CD4-positive, CD25-positive, alpha-beta regulatory T cell (primary cell): Measurements from ENCODE around the gene MYO9B. TPM values are rescaled to one million over a fixed set of nuclear protein-coding genes. Genes with fewer than 3 reads are reported as not detected.
"Not testable (repeated sequence)": the region's sequence is repeated elsewhere in the genome, so short reads cannot be mapped to it uniquely, and the experiment has no call there.

Experiments used
- ATAC-seq, 2 donors: fragments of 150-1000 bp; cut with Tn5 transposase; one replicate each; pipeline ENCODE4 v1.10.0; 2021; ENCODE audit warnings: low read depth in 2 of 2, moderate number of reproducible peaks in 2 of 2, moderate library complexity in 1 of 2
- DNase-seq, 3 donors: peaks; one replicate each; pipeline versions ENCODE4 v3.0.0 to v3.0.0-alpha.2; 2012 to 2022; ENCODE audit warnings: mixed read lengths in 1 of 3
- H3K27ac ChIP-seq: one replicate; pipeline ENCODE4 v1.7.0; 2013; ENCODE audit warnings: mild to moderate bottlenecking, low read length; ENCODE audit not compliant: insufficient read depth, poor library complexity, severe bottlenecking
- H3K27me3 ChIP-seq: one replicate; pipeline ENCODE4 v1.7.0; 2013; ENCODE audit warnings: low read length; ENCODE audit not compliant: control insufficient read depth, insufficient read depth
- H3K36me3 ChIP-seq: one replicate; pipeline ENCODE4 v1.7.0; 2013; ENCODE audit warnings: mild to moderate bottlenecking, low read length, moderate library complexity; ENCODE audit not compliant: control insufficient read depth, insufficient read depth
- H3K4me1 ChIP-seq: 2 replicates; pipeline ENCODE4 v1.7.0; 2013; ENCODE audit warnings: mild to moderate bottlenecking, low read length; ENCODE audit not compliant: insufficient read depth, control insufficient read depth, poor library complexity, severe bottlenecking
- H3K4me3 ChIP-seq: one replicate; pipeline ENCODE4 v1.7.0; 2013; ENCODE audit warnings: low read depth, mild to moderate bottlenecking, low read length, moderate library complexity
- H3K9me3 ChIP-seq, 2 experiments: 1 replicate in 1 of 2; 2 replicates in 1 of 2; pipeline ENCODE4 v1.7.0; 2013; ENCODE audit warnings: low read length in 2 of 2, mild to moderate bottlenecking in 1 of 2, moderate library complexity in 1 of 2; ENCODE audit not compliant: control insufficient read depth in 2 of 2
- H3K27ac Mint-ChIP-seq, 3 donors: one replicate each; pipeline ENCODE4 v1.8.0; 2020 to 2022; ENCODE audit warnings: mild to moderate bottlenecking in 3 of 3, mixed read lengths in 3 of 3, moderate library complexity in 2 of 3
- H3K27me3 Mint-ChIP-seq: one replicate; pipeline ENCODE4 v1.8.0; 2022; ENCODE audit warnings: mild to moderate bottlenecking, mixed read lengths
- H3K36me3 Mint-ChIP-seq: one replicate; pipeline ENCODE4 v1.8.0; 2020; ENCODE audit warnings: mixed read lengths
- H3K4me1 Mint-ChIP-seq, 4 donors: one replicate each; pipeline ENCODE4 v1.8.0; 2020 to 2022; ENCODE audit warnings: mixed read lengths in 4 of 4, mild to moderate bottlenecking in 1 of 4
- H3K4me3 Mint-ChIP-seq, 4 donors: one replicate each; pipeline ENCODE4 v1.8.0; 2020 to 2022; ENCODE audit warnings: mild to moderate bottlenecking in 4 of 4, mixed read lengths in 4 of 4, moderate library complexity in 3 of 4
- H3K9me3 Mint-ChIP-seq, 7 donors: one replicate each; pipeline ENCODE4 v1.8.0; 2020 to 2022; ENCODE audit warnings: mixed read lengths in 7 of 7, mild to moderate bottlenecking in 3 of 7, moderate library complexity in 2 of 7
- polyA plus RNA-seq, 4 donors: library from polyadenylated mRNA; unstranded; fragments of 300-500 nt; fragmentation: Illumina TruSeq; gene quantifications; one replicate each; pipeline ENCODE4 v1.2.3, GENCODE V29; 2021
- total RNA-seq: library from RNA; stranded (reverse); gene quantifications from one replicate; pipeline ENCODE4 v1.2.3, GENCODE V29; 2022

MYO9B gene
- total and polyA plus RNA-seq, 5 donors from 2014 or later = 3.4 to 252 (median 6.1) TPM

DNA sequence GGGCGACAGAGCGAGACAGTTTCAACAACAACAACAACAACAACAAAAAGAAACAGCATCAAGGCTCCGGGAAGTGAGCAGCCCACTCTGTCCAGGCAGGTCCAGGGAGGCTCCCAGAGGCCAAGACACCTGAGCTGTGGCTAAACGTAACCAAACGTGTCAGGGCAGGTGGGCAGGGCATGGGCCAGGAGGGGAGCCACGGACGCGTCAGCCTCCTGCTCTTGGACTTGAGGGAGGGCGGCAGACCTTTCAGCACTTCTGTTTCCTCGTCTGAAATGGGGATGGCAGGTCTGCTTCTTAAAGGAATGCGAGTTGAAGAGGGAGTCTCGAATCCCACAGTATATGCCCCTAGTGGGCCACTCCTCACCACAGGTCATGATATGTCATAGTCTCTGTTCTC, 53.8 kb downstream of the MYO9B start:
- no peak for ATAC-seq
- Histone ChIP-seq H3K4me1 (peaks cover 32% of the 10 kb centered on the region), H3K36me3 (no peaks in the 10 kb centered on the region), H3K27me3 (no peaks in the 10 kb centered on the region), H3K27ac (no peak overlapping the region), H3K9me3 (no peaks in the 10 kb centered on the region), H3K4me3 (no peak overlapping the region)
- Mint-ChIP-seq H3K4me3 (no peak overlapping the region), H3K9me3 (no peaks in the 10 kb centered on the region), H3K27me3 (no peaks in the 10 kb centered on the region), H3K4me1 (peaks cover 9 to 62% (median 26%) of the 10 kb centered on the region in 4 donors), H3K36me3 (peaks cover 12% of the 10 kb centered on the region), H3K27ac (peak overlapping the region; percentile 59 to 62 (median 60))
- DNase-seq = no peak

DNA sequence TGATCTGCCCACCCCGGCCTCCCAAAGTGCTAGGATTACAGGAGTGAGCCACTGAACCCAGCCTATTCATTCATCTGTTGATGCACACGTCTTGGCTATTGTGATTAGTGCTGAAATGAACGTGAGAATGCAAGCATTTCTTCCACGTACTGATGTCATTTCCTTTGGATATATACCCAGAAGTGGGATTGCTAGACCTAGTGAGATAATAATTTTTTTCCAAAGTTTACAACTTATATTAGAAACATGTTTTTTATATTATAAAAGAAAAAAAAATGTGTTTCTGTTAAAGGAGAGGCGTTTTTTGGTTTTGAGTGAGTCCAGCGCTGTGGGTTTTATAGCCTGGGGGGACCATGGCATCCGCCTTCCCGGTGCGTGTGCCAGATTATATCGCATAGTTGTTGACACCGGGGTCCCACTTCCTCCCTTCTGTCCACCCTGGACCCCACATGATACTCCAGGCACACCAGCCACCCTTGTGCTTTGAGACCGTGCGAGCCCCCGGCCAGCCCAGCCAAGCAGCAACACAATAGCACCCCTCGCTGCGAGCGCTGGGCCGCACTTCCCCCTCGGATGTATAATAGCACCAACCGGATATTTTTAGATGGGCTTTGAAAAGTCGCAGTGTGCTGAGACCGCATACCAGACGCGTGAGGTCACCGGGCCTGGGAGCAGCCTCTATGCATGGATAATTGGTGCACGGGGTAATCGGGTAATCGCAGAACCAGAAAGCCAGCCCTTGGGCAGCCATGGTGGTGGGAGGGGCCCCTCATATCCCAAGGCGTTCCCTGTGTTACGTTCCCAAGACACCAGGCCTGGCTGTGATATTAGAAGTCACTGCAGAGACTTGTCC, 59.6 kb downstream of the MYO9B start:
- Histone ChIP-seq H3K36me3 (no peaks in the 10 kb centered on the region), H3K27ac (no peak overlapping the region), H3K4me1 (peaks cover 3% of the 10 kb centered on the region), H3K9me3 (no peaks in the 10 kb centered on the region), H3K4me3 (no peak overlapping the region), H3K27me3 (no peaks in the 10 kb centered on the region)
- Mint-ChIP-seq H3K27me3 (no peaks in the 10 kb centered on the region), H3K9me3 (no peaks in the 10 kb centered on the region), H3K27ac (peak overlapping the region in 1 of 3 donors; percentile 67), H3K36me3 (peaks cover 11% of the 10 kb centered on the region), H3K4me1 (peaks cover 3 to 30% (median 11%) of the 10 kb centered on the region in 4 donors), H3K4me3 (peak overlapping the region in 3 of 4 donors; percentile 42 to 70 (median 48))
- peak; percentile 47 to 66 for ATAC-seq
- peak in 2 of 3 donors; percentile 11 to 37 for DNase-seq

DNA sequence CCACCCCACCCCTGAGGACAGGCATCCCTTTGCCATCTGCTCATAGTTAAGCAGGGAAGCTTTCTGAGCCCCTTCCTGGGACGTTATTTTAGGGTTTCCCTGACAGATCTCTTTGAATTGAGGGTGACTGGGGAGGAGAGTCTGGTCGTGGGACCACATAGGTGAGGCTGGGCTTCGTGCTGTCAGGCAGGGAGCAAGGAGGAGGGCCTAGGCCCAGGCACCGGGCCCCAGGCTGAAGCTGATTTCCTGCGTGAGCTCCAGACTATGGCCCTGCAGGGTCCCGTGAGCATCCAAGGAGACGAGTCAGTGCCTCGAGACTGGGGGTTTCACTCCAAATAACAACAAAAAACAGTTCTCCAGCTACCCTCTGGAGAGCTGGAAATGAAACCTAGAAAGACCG, 60.4 kb downstream of the MYO9B start:
- Mint-ChIP-seq H3K4me1 (peaks cover under 1 to 27% (median 9%) of the 10 kb centered on the region in 4 donors), H3K4me3 (no peak overlapping the region), H3K9me3 (no peaks in the 10 kb centered on the region), H3K27me3 (no peaks in the 10 kb centered on the region), H3K36me3 (peaks cover 8% of the 10 kb centered on the region), H3K27ac (peak overlapping the region in 1 of 3 donors; percentile 64)
- ATAC-seq (no peak), DNase-seq (no peak)
- Histone ChIP-seq H3K36me3 (no peaks in the 10 kb centered on the region), H3K4me1 (peaks cover 3% of the 10 kb centered on the region), H3K27ac (no peak overlapping the region), H3K27me3 (no peaks in the 10 kb centered on the region), H3K9me3 (no peaks in the 10 kb centered on the region), H3K4me3 (no peak overlapping the region)

DNA sequence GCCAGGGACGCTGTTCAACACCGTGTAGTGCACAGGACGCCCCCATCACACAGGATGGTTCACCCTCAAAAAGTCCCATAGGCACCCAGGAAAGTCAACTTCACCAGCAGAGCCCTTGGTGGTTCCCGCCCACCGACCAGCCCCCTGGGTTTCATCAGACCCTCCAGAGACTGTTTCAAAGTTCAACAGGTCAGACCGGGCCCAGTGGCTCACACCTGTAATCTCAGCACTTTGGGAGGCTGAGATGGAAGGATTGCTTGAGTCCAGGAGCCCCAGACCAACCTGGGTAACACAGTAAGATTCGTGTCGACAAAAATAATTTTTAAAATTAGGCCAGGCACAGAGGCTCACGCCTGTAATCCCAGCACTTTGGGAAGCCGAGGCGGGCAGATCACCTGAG, 61.0 kb downstream of the MYO9B start:
- peak overlapping the region; percentile 38 to 83 (median 38) for H3K27ac Mint-ChIP-seq
- peaks cover 0 to 28% (median 8%) of the 10 kb centered on the region in 4 donors for H3K4me1 Mint-ChIP-seq
- ATAC-seq (no peak), DNase-seq (no peak)
- H3K4me3 ChIP-seq = no peak overlapping the region
- H3K36me3 Mint-ChIP-seq = peaks cover 11% of the 10 kb centered on the region
- H3K36me3 ChIP-seq = no peaks in the 10 kb centered on the region
- no peaks in the 10 kb centered on the region for H3K9me3 ChIP-seq
- no peaks in the 10 kb centered on the region for H3K27me3 ChIP-seq
- H3K4me3 Mint-ChIP-seq = no peak overlapping the region
- no peak overlapping the region for H3K27ac ChIP-seq
- H3K27me3 Mint-ChIP-seq = no peaks in the 10 kb centered on the region
- H3K9me3 Mint-ChIP-seq = no peaks in the 10 kb centered on the region
- H3K4me1 ChIP-seq = peaks cover 3% of the 10 kb centered on the region

DNA sequence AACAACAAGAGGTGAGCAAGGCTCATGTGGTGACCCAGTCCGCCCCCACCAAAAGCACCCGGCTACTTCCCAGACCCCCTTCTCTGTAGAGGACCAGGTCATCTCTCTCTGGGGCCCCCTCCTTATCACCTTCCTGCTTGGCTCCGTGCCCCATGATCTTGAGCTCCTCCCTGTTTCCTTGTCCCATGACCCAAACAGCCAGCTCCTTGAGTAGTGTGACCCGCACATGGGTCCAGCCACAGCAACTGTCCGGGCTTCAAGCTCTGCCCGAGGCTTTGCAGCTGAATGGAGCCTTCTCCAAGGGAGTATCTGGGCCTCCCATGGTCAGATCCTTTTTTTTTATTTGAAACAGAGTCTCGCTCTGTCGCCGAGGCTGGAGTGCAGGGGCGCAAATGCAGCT, 61.8 kb downstream of the MYO9B start:
- no peaks in the 10 kb centered on the region for H3K27me3 ChIP-seq
- no peaks in the 10 kb centered on the region for H3K27me3 Mint-ChIP-seq
- no peaks in the 10 kb centered on the region for H3K9me3 ChIP-seq
- no peak overlapping the region for H3K4me3 Mint-ChIP-seq
- peaks cover 2% of the 10 kb centered on the region for H3K36me3 ChIP-seq
- ATAC-seq = no peak
- H3K9me3 Mint-ChIP-seq = no peaks in the 10 kb centered on the region
- peaks cover 11% of the 10 kb centered on the region for H3K36me3 Mint-ChIP-seq
- DNase-seq = no peak
- H3K4me3 ChIP-seq = no peak overlapping the region
- no peak overlapping the region for H3K27ac Mint-ChIP-seq
- H3K4me1 Mint-ChIP-seq = peaks cover 1 to 30% (median 8%) of the 10 kb centered on the region in 4 donors
- peaks cover 3% of the 10 kb centered on the region for H3K4me1 ChIP-seq
- no peak overlapping the region for H3K27ac ChIP-seq

DNA sequence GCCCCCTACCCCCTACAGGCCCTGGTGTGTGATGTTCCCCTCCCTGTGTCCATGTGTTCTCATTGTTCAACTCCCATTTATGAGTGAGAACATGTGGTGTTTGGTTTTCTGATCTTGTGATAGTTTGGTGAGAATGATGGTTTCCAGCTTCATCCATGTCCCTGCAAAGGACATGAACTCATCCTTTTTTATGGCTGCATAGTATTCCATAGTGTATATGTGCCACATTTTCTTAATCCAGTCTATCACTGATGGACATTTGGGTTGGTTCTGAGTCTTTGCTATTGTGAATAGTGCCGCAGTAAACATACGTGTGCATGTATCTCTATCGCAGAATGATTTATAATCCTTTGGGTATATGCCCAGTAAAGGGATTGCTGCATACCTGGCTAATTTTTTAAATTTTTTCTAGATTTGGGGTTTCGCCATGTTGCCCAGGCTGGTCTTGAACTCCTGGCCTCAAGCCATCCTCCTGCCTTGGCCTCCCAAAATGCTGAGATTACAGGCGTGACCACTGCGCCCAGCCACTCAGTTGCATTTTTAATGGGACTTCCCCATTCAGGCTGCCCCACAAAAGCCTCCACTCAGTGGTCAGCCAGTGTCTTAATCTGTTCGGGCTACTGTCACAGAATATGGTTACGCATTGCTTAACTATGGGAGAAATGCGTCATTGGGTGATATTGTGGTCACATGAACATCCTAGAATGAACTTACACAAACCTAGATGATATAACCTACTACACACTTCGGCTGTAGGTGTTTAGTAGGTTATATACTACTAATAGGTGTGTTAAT, 62.7 kb downstream of the MYO9B start:
- H3K27ac ChIP-seq, ATAC-seq: not testable (repeated sequence)

DNA sequence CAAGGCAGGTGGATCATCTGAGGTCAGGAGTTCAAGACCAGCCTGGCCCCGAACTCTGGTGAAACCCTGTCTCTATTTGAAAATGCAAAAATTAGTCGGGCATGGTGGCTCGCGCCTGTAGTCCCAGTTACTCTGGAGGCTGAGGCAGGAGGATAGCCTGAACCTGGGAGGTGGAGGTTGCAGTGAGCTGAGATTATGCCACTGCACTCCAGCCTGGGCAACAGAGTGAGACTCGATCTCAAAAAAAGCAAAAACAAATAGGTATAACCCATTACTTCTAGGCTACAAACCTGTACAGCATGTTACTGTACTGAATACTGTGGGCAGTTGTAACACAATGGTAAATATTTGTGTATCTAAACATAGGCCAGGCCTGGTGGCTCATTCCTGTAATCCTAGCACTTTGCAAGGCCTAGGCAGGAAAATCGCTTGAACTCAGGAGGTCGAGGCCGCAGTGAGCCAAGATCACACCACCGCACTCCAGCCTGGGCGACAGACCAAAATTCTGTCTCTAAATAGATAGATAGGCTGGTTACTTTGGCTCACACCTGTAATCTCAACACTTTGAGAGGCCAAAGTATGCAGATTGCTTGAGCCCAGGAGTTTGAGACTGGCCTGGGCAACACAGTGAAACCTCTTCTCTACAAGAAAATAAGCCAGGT, 63.5 kb downstream of the MYO9B start:
- ATAC-seq (no peak), DNase-seq (no peak)
- Histone ChIP-seq H3K9me3 (no peaks in the 10 kb centered on the region), H3K36me3 (peaks cover 6% of the 10 kb centered on the region), H3K4me3 (no peak overlapping the region), H3K27me3 (no peaks in the 10 kb centered on the region), H3K4me1 (peaks cover 3% of the 10 kb centered on the region), H3K27ac (no peak overlapping the region)
- Mint-ChIP-seq H3K4me3 (no peak overlapping the region), H3K4me1 (peaks cover 2 to 24% (median 4%) of the 10 kb centered on the region in 4 donors), H3K27ac (peak overlapping the region in 1 of 3 donors; percentile 32), H3K36me3 (peaks cover 11% of the 10 kb centered on the region), H3K27me3 (no peaks in the 10 kb centered on the region), H3K9me3 (no peaks in the 10 kb centered on the region)

More for the DNA sequence above, 62.7 kb downstream of the MYO9B start:
- H3K9me3 Mint-ChIP-seq, H3K27me3 Mint-ChIP-seq, H3K4me1 ChIP-seq, H3K4me3 Mint-ChIP-seq, H3K27ac Mint-ChIP-seq, DNase-seq, H3K27me3 ChIP-seq, H3K4me3 ChIP-seq, H3K9me3 ChIP-seq, H3K36me3 ChIP-seq, H3K36me3 Mint-ChIP-seq: not testable (repeated sequence)
- peaks cover 2 to 29% (median 8%) of the 10 kb centered on the region in 4 donors for H3K4me1 Mint-ChIP-seq
